Endothelial cell of umbilical vein (primary cell): ENCODE results near the gene UBASH3B. TPM values are rescaled to one million over a fixed set of nuclear protein-coding genes. Genes with fewer than 3 reads are reported as not detected.
A peak's percentile ranks its signal among the peaks of the same experiment; 100 is the strongest.

Experiments
- BruUV-seq: library from RNA; stranded (reverse); fragments of 400-500 nt; replicated peaks from 2 replicates; lab custom pipeline; 2021; lab: Mats Ljungman, UMichigan
- CTCF ChIA-PET: fragments of 300-600, 350-600 bp; sonication (Branson Sonifier 250); formaldehyde crosslinking; loops from one replicate; lab custom pipeline; 2021; ENCODE audit warnings: antibody characterized with exemption, inconsistent platforms; lab: Charles Lee
- POLR2A ChIA-PET: fragments of 300-600, 350-600 bp; sonication (Branson Sonifier 250); formaldehyde crosslinking; loops from one replicate; lab custom pipeline; 2021; ENCODE audit warnings: antibody characterized with exemption, inconsistent platforms; lab: Charles Lee
- DNase-seq: peaks from one replicate; pipeline ENCODE4 v3.0.0-alpha.2; 2011; ENCODE audit warnings: low read depth, low spot score
- FAIRE-seq: peaks from 2 replicates; lab custom pipeline; 2011; peaks lifted over from hg19 to GRCh38; lab: Jason Lieb, UNC
- H2AFZ ChIP-seq: 2 replicates; pipeline ENCODE4 v1.6.0; 2012; ENCODE audit warnings: low read depth, low read length, control low read depth, inconsistent platforms
- H3K27ac ChIP-seq: 2 replicates; pipeline ENCODE4 v1.5.1; 2011; ENCODE audit warnings: low read depth, mild to moderate bottlenecking, control low read depth, low read length, moderate library complexity; ENCODE audit not compliant: insufficient read depth
- H3K27me3 ChIP-seq, 2 experiments: 2 replicates each; pipeline versions ENCODE4 v1.6.0 to v1.6.1; 2011; ENCODE audit warnings: low read length in 2 of 2, mixed read lengths in 1 of 2; ENCODE audit not compliant: control insufficient read depth in 2 of 2, insufficient read depth in 2 of 2
- H3K36me3 ChIP-seq, 2 experiments: 2 replicates in 1 of 2; 3 replicates in 1 of 2; pipeline ENCODE4 v1.5.1; 2011; ENCODE audit warnings: low read length in 2 of 2, mild to moderate bottlenecking in 1 of 2, moderate library complexity in 1 of 2; ENCODE audit not compliant: control insufficient read depth in 2 of 2, insufficient read depth in 2 of 2; ENCODE audit errors: extremely low read depth in 1 of 2
- H3K4me1 ChIP-seq: 3 replicates; pipeline ENCODE4 v1.5.1; 2011; ENCODE audit warnings: mild to moderate bottlenecking, low read length; ENCODE audit not compliant: control insufficient read depth, insufficient read depth; ENCODE audit errors: extremely low read depth
- H3K4me2 ChIP-seq: 2 replicates; pipeline ENCODE4 v1.6.1; 2011; ENCODE audit warnings: low read length, control low read depth, mixed read lengths; ENCODE audit not compliant: insufficient read depth
- H3K4me3 ChIP-seq, 3 experiments: fragments of 200-600 bp in 1 of 3; sonication (generic), shearing (Covaris generic) in 1 of 3; replicated peaks in 1 of 3; 2 replicates each; pipeline ENCODE4 v1.5.1; 2011 to 2016; ENCODE audit warnings: control low read depth in 3 of 3, low read length in 3 of 3, mild to moderate bottlenecking in 2 of 3, inconsistent platforms in 1 of 3, low read depth in 1 of 3, moderate library complexity in 1 of 3; ENCODE audit not compliant: insufficient read depth in 1 of 3
- H3K79me2 ChIP-seq: 2 replicates; pipeline ENCODE4 v1.6.0; 2012; ENCODE audit warnings: low read length, inconsistent platforms; ENCODE audit not compliant: control insufficient read depth, insufficient read depth
- H3K9ac ChIP-seq: replicated peaks from 2 replicates; pipeline ENCODE3; 2011; ENCODE audit warnings: low read length, control low read depth; ENCODE audit not compliant: insufficient read depth; ENCODE audit errors: extremely low read depth
- H3K9me1 ChIP-seq: replicated peaks from 3 replicates; pipeline ENCODE4 v1.6.0; 2011; ENCODE audit warnings: mild to moderate bottlenecking, low read length; ENCODE audit not compliant: control insufficient read depth, insufficient read depth; ENCODE audit errors: extremely low read depth
- H3K9me3 ChIP-seq: replicated peaks from 2 replicates; pipeline ENCODE4 v1.5.1; 2012; ENCODE audit warnings: low read length, inconsistent platforms; ENCODE audit not compliant: control insufficient read depth, insufficient read depth
- H4K20me1 ChIP-seq: replicated peaks from 2 replicates; pipeline ENCODE3; 2011; ENCODE audit warnings: mild to moderate bottlenecking, low read length; ENCODE audit not compliant: control insufficient read depth, insufficient read depth; ENCODE audit errors: extremely low read depth
- EZH2 ChIP-seq: IDR thresholded peaks from 2 replicates; pipeline ENCODE4 v1.6.1; 2012; ENCODE audit warnings: borderline replicate concordance, low read depth, mild to moderate bottlenecking, moderate library complexity, low read length, inconsistent platforms; ENCODE audit not compliant: severe bottlenecking
- POLR2AphosphoS5 ChIP-seq: IDR thresholded peaks from 2 replicates; pipeline ENCODE4 v1.6.1; 2012; ENCODE audit warnings: low read depth, mild to moderate bottlenecking, control low read depth, low read length, moderate library complexity; ENCODE audit not compliant: insufficient read depth
- dilution Hi-C: fragments of 300-500 bp; cut with MboI; formaldehyde crosslinking; loops from one replicate; pipeline ENCODE4 v1.15.0; 2019; ENCODE audit warnings: low sequenced_read_pairs; ENCODE audit not compliant: extremely low pct_ligation_motif_present
- intact Hi-C: fragments of 100-400 bp; cut with micrococcal nuclease; formaldehyde crosslinking; loops from one replicate; pipeline ENCODE4 v1.10.0; 2022
- polyA plus RNA-seq, 4 experiments: library from polyadenylated mRNA; depleted of rRNA in 3 of 4; stranded (reverse) in 3 of 4; unstranded in 1 of 4; fragments of >200 nt; gene quantifications; 2 replicates each; pipeline versions ENCODE4 v1.2.1 to v1.2.3, GENCODE V29; 2011 to 2012; ENCODE audit warnings: missing spikeins in 1 of 4
- total RNA-seq: library from RNA; stranded (reverse); gene quantifications from 2 replicates; pipeline ENCODE4 v1.2.3, GENCODE V29; 2021
- TF ChIP-seq, protein P1 (sequence below): IDR thresholded peaks from 2 replicates; pipeline ENCODE4 v1.6.1; 2011; ENCODE audit not compliant: insufficient read depth, insufficient read length
- TF ChIP-seq, protein P2 (sequence below), 2 donors: IDR thresholded peaks; 1 replicate in 1 of 2; 2 replicates in 1 of 2; pipeline ENCODE4 v1.5.1; 2011; ENCODE audit warnings: low read length in 2 of 2, mild to moderate bottlenecking in 2 of 2, moderate library complexity in 2 of 2, control low read depth in 1 of 2, inconsistent platforms in 1 of 2, low read depth in 1 of 2; ENCODE audit not compliant: insufficient read depth in 1 of 2; ENCODE audit errors: extremely low read depth in 1 of 2

UBASH3B gene
- total and polyA plus RNA-seq, 2 donors (not counting 3 experiments of a cell fraction or from before 2014, with no cell fraction given) = 23.7 to 38.1 TPM

DNA sequence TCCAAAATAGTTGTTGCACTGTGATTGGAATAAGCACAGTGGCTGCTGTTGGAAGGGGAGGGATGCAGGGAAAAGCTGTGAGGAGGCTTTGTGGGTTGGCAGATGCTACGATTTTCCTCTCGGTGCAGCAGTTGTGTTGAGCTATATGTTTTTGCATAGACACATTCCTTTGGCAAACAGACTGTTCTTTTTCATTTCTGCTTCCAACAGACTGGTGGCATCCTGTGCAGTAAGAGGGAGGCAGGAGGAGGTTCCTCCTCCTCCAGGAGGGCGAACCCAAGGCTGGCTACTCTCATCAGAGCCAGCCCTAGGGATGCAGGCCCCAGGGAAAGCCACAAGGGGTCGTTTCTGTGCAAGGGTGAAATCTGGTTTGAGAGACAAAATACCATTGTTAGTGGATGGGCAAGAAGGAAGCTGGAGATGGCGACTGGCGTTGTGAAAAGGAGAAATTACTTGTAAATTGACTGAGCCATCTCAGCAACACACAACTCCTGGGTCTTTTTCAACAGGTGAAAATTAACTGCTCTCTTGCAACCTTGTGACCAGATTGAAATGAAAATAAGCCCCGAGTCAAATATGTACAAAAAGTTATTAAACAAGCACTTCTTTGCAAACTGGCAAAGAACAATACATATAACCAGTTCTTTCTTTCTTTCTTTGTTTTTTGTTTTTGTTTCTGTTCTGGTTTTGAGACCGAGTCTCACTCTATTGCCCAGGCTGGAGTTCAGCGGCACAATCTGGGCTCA lies 26.5 kb upstream of the UBASH3B start:
- peak overlapping the region; percentile 52 for H2AFZ ChIP-seq
- no peaks in the 10 kb centered on the region for H3K36me3 ChIP-seq
- no peaks in the 10 kb centered on the region for H3K79me2 ChIP-seq
- no peaks in the 10 kb centered on the region for H4K20me1 ChIP-seq
- no TSS peak for BruUV-seq
- H3K9me1 ChIP-seq = no peaks in the 10 kb centered on the region
- POLR2A ChIA-PET = interaction anchor here (0.7 kb wide), 1 partner anchor 225 kb away, joined by 4 read pairs; no protein-coding TSS in a partner anchor
- dilution Hi-C loops (no loop called here), intact Hi-C loops (loop anchor here (1.0 kb wide), 5 partner anchors 26 to 225 kb away; partner anchors contain the start of gene UBASH3B)
- H3K4me3 ChIP-seq = no peak overlapping the region
- CTCF ChIA-PET = interaction anchor here (0.5 to 16.3 kb wide), 64 partner anchors 10 to 932 kb away, joined by 3 to 720 read pairs (median 4); partner anchors contain the start of gene UBASH3B
- TF ChIP-seq EZH2 = no peak
- TF ChIP-seq, protein P1, sequence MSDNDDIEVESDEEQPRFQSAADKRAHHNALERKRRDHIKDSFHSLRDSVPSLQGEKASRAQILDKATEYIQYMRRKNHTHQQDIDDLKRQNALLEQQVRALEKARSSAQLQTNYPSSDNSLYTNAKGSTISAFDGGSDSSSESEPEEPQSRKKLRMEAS = no peak
- no peak for TF ChIP-seq POLR2AphosphoS5
- TF ChIP-seq, protein P2, sequence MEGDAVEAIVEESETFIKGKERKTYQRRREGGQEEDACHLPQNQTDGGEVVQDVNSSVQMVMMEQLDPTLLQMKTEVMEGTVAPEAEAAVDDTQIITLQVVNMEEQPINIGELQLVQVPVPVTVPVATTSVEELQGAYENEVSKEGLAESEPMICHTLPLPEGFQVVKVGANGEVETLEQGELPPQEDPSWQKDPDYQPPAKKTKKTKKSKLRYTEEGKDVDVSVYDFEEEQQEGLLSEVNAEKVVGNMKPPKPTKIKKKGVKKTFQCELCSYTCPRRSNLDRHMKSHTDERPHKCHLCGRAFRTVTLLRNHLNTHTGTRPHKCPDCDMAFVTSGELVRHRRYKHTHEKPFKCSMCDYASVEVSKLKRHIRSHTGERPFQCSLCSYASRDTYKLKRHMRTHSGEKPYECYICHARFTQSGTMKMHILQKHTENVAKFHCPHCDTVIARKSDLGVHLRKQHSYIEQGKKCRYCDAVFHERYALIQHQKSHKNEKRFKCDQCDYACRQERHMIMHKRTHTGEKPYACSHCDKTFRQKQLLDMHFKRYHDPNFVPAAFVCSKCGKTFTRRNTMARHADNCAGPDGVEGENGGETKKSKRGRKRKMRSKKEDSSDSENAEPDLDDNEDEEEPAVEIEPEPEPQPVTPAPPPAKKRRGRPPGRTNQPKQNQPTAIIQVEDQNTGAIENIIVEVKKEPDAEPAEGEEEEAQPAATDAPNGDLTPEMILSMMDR (IDR thresholded peaks at IDR 0.05; ENCODE audit: extremely low read depth in 1 of 2, insufficient read depth in 1 of 2, low read depth in 1 of 2, low read length in 2 of 2) = peak; percentile 92 to 94
- no peak overlapping the region for H3K27ac ChIP-seq
- H3K9me3 ChIP-seq = no peaks in the 10 kb centered on the region
- peak; percentile 71 for DNase-seq
- no peak overlapping the region for H3K9ac ChIP-seq
- H3K4me1 ChIP-seq = peaks cover 6% of the 10 kb centered on the region
- peak; percentile 87 for FAIRE-seq
- peaks cover 0 to 2% of the 10 kb centered on the region in 2 experiments for H3K27me3 ChIP-seq
- H3K4me2 ChIP-seq = no peak overlapping the region
